HG02610 (cell line): ENCODE data around the gene ARMC10.
"Not testable (repeated sequence)": the region's sequence is repeated elsewhere in the genome, so short reads cannot be mapped to it uniquely, and the experiment has no call there.

Experiments
- ATAC-seq: cut with Tn5 transposase; IDR thresholded peaks from one replicate; pipeline ENCODE4 v1.9.1; 2021; ENCODE audit warnings: mild to moderate bottlenecking, moderate library complexity; ENCODE audit not compliant: unreplicated experiment

The ARMC10 gene

DNA sequence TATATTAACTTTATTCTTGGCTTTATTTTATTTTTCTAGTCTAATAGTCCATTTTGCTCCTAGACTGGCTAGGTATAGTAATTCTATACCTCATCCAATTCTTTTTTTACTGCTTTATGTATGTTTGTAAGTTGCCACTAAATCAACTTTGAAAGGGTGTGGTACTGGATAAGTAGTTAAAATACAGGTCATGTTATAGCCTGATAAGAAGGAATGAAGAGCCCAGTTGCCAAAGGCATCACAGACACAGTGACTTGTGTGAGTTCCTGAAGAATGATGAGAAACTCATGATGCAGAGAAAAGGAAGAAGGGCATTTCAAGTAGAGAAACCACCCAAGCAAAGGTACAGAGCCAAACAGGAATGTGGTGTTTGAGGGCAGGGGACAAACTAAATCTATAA is 46.7 kb downstream of the ARMC10 start:
- no peak for ATAC-seq

DNA sequence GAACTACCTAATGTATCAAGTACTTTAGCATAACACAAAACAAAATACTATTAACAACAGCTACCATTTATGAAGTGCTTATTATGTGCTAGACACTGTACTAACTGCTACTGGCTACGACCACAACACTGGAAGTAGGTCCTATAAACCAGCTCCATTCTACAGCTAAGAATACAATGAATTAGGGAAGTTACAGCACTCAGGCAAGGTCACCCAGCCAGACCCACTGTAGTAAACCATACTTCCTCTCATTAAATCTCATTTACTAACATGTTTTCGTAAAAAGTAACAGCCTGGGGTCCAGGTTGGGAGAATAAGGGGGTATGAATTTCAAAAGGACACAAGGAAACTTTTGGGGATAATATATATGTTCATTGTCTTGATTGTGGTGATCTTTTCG is 48.6 kb downstream of the ARMC10 start:
- ATAC-seq, result no peak

DNA sequence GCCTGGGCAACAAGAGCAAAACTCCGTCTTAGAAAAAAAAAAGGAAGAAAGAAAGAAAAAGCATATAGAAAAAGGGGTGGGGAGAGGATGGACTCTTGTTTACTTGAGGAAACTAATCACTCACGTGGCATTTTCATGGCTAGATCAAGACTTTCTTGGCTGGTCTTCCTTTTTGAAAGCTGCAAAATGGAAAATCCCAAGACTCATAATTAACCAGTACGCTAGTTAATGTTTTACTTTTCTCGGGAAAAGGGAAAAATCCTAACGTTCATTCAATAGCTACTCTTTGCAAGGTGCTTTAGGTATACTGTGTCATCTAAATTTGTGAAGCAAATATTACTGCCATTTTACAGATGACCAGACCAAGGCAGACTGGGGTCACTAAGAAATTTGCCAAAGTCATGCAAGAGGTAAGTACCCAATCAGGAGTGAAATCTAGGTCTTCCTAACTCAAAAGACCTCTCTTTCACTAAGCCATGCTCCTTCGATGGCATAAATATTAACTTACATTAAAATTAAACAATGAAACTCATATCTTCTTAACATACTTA is 49.6 kb downstream of the ARMC10 start:
- ATAC-seq, result no peak

DNA sequence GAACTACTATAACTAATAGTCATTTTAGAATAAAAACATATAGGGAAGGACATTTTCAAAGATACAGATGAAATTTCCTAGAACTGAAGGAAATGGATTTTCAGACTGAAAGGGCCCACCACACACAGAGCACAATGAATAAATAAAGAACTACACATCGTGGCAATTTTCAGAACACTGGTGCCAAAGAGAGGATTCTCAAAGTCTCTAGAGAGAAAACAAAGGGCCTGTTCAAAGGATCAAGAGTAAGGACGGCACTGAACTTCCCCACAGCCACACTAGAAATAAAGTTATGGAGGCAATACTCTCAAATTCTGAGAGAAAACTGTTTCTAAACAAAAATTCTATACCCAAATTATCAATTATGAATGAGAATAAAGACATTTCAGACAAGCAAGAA is 52.1 kb downstream of the ARMC10 start:
- ATAC-seq, result no peak

DNA sequence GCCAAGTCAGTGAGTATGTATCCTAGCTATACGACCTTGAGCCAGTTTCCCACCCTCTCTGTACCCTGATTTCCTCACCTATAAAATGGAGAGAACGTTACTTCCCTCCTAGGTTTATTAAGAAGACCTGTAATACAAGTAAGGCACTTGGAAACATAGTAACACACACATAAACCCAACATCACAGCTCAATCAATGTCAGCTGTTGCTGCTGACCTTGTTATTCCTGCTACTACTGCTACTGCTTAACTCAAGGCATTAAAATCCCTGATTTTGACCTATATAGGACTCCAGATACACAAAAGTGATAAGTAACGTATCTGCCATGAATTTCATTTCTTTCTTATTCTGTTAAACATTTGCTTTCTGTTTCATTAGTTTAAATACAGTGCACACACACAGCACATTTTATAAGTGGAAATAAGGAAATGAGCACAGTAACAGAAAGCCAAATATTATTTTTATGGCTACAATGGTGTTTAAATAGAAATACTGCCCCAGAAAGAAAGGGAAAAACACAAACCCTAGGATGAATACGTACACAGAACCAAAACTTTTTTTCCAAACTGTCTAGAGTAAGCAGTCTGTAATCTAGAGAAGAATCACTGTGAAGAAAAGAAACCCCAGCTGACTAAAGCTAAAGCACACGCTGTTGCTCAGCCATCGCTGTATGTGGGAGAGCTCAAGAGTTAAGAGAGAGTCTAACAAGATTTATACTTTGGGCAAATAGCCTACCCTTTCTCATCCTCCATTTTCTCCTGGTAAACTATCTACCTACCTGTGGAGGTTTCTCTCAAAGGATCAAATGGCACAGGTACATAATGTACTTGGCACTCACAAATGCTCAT is 55.0 kb downstream of the ARMC10 start:
- ATAC-seq, result no peak

DNA sequence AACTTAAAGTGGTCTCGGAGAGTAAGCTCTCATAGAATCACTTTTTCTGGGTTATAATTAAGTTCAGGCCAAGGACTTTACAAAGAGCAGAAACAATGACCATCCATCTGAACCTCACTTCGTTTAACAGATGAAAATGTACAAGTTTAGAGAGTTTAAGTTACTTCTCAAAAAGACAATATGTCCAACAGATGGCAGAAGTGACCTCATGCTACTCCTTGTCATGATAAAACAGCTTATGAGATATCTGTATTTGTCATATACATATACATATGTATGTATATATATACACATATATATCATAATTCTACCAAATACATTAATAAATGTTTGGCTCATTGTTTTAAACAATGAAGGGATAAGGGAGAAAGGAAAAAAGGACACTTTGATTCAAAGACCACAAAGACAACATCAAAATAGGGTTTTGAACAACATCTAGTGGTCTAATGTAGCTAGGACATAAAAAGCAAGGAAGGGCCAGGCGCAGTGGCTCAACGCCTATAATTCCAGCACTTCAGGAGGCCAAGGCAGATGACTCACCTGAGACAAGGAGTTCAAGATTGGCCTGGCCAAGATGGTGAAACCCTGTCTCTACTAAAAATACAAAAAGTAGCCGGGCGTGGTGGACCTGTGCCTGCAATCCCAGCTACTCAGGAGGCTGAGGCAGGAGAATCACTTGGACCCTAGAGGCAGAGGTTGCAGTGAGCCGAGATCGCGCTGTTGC is 56.1 kb downstream of the ARMC10 start:
- ATAC-seq, result no peak

DNA sequence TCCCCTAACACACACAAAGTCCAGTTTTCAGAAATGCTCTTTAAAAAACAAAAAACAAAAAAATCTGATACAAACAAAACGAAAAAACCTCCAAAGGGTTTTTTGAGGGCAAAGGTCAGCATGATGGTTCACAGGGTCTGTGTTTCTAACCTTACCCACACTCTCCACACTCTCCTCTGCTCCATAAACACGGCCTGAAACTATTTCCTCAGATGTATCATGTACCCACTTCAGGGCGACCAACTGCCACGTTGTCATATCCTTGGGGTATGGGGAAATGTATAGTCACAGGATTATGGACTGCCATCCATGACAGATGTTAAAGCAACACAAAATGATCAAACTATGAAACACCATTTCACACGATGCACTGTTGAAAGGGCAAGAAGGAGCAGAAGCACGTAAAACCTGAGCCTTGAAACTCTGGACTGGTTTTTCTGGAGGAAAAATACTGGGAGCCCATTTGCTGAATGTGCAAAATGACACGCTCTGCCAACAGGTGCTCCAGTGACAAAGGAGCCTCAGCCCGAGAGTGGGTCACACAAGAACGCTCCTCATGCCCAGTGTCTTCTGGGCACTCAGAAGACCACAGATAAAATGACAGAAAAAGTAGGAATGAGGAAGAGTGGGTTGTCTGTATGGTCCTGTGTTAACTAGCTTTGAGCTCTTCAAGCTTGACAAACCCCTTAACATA is 58.2 kb downstream of the ARMC10 start:
- ATAC-seq, result no peak

DNA sequence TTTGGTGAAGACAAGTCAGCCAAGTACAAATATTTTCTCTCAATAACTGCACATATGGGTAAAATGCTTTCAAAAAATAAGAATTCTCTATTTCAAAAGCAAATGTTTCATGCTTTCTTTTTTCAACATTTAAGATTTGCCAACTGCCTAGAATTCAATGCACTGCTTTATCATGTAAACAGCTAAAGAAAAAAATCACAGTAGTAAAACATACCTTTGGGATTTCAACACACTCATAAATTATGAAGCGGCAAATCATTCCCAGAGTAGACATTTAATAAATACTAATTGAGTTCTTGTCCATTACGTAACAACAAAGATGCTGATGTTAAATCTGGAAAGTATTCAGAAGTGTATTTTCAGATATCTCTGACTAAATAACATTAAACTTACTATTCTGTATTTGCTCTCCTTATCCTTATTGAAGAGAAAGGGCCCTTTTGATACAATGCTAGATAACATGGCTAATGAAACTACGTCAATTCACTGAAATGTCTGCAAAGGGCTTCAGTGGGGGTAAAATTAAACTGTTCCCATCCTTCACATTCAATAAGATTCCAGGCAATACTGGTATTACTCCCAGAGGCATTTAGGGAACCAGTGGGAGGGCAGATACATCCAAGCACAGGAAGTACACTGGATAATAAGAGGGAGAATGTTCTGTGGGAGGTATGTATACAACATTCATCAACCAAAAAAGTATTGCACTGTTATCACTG is 60.1 kb downstream of the ARMC10 start:
- no peak for ATAC-seq

DNA sequence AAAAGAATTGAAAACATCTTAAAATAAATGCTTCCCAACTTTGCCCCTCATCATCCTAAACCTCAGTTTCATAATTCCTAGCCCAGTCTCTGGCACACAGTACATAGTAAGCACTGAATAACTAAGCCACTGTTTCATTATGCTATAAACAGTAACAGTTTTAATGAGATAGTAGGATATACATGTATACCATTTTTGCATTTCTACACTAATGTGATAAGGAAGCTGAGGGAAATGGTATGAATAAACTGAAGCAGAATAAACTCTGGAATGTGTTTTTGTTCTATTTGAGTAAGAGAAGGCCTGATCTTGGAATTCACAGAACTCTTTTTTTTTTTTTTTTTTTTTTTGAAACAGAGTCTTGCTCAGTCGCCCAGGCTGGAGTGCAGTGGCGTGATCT is 65.1 kb downstream of the ARMC10 start:
- ATAC-seq, result no peak

DNA sequence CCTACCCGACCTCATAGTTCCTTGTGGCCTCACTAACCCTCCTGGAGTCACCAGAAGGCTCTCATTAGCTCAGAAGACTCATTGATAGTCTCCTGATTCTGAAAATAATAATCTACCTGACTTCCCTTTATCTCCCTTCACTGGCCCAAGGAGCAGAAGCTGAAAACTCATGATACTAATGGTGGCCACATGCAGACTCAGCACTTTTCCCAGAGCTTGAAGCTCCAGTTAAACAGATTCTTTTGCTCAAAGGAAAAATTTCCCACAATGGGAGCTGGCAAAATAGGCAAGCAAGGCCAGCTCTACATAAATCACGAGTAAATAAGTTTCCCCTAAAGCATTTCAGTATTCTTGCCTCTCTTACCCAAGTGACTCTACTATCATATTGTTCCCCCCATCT is 65.7 kb downstream of the ARMC10 start:
- no peak for ATAC-seq

DNA sequence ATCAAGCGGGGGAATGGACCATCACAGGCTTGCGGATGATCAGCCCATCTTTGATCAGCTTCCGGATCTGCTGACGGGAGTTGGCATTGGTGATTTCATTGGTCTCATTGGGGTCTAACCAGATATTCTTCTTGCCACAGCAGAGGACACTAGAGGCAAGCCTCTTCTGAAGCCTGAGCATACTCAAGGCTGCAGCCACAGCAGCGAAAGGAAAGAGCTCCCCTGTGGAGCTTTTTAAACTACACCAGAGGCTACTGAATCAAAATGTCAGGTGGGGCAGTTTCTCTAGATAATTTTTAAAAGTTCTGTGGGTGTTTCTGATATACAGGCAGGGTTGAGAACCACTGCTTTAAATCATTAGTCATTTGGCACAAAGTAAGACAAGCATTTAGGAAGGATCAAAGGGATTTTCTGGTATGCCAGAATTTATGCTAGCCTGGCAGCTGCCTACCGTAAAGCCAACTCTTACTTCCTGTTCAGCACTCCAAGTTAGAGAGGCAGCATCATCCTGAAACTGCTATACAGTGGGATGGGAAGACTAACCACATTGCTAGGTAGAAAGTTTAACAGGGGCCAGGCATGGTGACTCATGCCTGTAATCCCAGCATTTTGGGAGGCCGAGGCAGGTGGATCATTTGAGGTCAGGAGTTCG is 66.9 kb downstream of the ARMC10 start:
- ATAC-seq, result no peak

DNA sequence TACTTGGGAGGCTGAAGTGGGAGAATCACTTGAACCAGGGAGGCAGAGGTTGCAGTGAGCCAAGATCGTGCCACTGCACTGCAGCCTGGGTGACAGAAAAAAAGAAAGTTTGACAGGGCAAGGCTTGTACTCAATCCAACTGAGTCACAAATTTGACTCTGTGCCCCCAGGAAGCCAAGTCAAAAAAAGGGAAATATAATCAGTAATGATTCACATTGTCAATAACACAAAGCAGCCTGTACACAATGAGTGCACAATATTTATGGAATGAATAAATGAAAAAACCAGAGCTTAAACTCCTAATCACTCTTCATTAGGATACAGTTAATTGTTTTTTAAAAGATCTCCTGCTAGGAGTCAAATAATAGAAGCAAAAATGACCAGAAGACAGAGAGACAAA is 67.6 kb downstream of the ARMC10 start:
- ATAC-seq, result no peak

DNA sequence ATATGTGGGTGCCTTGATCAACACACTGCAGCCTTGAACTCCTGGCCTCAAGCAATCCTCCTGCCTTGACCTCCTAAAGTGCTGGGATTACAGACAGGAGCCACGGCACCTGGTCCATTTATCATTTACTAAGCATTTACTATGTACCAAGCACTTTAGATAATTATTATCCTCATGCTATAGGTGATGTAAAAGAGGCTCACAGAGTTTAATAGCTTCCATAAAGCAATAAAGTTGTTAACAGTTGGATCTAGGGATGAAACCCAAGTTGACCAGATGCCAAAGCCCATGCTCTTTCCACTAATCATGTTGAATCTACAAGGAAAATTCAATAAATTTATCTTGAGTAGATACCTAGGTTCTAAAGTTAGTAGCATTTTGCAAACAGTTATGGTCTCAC is 68.9 kb downstream of the ARMC10 start:
- ATAC-seq, result no peak

DNA sequence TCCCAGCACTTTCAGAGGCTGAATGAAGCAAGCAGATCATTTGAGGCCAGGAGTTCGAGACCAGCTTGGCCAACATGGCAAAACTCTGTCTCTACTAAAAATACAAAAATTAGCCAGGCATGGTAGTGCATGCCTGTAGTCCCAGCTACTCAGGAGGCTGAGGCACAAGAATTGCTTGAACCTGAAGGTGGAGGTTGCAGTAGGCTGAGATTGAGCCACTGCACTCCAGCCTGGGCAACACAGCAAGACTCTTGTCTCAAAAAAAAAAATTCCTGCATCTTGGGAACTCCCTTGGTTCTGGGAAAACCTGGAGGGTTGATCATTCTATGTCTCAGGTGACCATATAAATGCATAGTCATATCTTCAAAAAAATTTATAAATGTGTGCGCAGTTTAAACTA is 69.8 kb downstream of the ARMC10 start:
- ATAC-seq, result not testable (repeated sequence)

DNA sequence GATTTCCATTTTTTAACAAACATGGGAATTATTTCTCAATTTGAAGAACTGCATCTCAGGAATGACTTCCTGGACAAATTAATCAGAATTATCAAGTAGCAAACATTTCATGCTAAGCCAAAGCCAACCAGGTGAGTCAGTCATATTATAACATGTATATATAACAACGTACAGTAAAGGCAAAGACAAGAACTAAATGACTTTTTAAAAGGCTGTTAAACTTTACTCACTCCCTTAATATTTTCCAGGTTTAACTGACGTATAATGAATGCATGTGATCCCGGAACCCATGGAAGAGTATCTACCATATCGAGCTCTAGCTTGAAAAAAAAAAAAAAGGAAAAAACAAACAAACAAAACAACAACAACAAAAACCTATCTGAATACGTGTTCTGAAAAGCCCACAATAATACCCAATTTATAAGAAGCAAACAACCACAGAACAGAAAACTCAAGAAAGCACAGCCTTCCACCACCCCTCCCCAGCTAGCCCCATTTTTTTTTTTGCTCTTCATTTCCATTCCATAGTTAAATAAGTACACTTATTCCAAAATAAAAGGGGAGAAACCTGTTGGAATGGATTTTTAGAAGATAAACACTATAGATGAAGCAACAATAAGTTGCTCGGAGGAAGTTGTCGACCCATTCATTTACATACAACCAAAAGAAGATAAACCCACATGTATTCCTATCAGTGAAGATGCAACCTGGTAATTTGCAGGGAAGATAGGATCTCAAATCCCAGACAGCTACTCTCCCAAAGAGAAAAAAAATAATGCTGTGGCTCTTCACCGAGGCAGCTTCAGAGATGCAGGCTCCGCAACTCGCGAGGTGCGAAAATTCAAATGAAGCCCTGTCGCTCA is 73.4 kb downstream of the ARMC10 start:
- ATAC-seq, result no peak
